Panc1 (cell line): ENCODE measurements around the gene MICAL2. TPM values are rescaled to one million over a fixed set of nuclear protein-coding genes. Genes with fewer than 3 reads are reported as not detected.
A peak's percentile ranks its signal among the peaks of the same experiment; 100 is the strongest.

Experiments
- ATAC-seq: fragments of 200-7000 bp; cut with Tn5 transposase; 2 replicates; pipeline ENCODE4 v1.9.1; 2020; ENCODE audit warnings: mild to moderate bottlenecking, moderate library complexity
- BruUV-seq: library from RNA; stranded (reverse); fragments of 400-500 nt; replicated peaks from 2 replicates; lab custom pipeline; 2021; lab: Mats Ljungman, UMichigan
- CTCF ChIA-PET: fragments of 300-600 bp; sonication (Branson Sonifier 250); formaldehyde crosslinking; loops from one replicate; lab custom pipeline; 2022; ENCODE audit warnings: antibody characterized with exemption; lab: Charles Lee
- POLR2A ChIA-PET: fragments of 300-600 bp; sonication (Branson Sonifier 250); formaldehyde crosslinking; loops from one replicate; lab custom pipeline; 2022; ENCODE audit warnings: antibody characterized with exemption; lab: Charles Lee
- DNase-seq: peaks from one replicate; pipeline ENCODE4 v3.0.0-alpha.2; 2010; ENCODE audit warnings: low read depth, low spot score
- H3K27ac ChIP-seq: 2 replicates; pipeline ENCODE4 v1.5.1; 2011; ENCODE audit warnings: mild to moderate bottlenecking, low read length, inconsistent platforms
- H3K27me3 ChIP-seq: fragments of 200-500 bp; sonication (Bioruptor generic); 2 replicates; pipeline ENCODE4 v1.6.0; 2014; ENCODE audit warnings: low read length, inconsistent platforms; ENCODE audit not compliant: control insufficient read depth, insufficient read depth
- H3K36me3 ChIP-seq: fragments of 200-500 bp; sonication (Bioruptor generic); 2 replicates; pipeline ENCODE4 v1.5.1; 2014; ENCODE audit warnings: inconsistent platforms, mild to moderate bottlenecking, low read length, moderate library complexity; ENCODE audit not compliant: control insufficient read depth, insufficient read depth
- H3K4me1 ChIP-seq: 2 replicates; pipeline ENCODE4 v1.5.1; 2011; ENCODE audit warnings: inconsistent platforms, mild to moderate bottlenecking, low read length, moderate library complexity; ENCODE audit not compliant: control insufficient read depth, insufficient read depth
- H3K4me3 ChIP-seq, 2 experiments: 2 replicates each; pipeline ENCODE4 v1.5.1; 2011 to 2012; ENCODE audit warnings: low read depth in 2 of 2, low read length in 2 of 2, mild to moderate bottlenecking in 2 of 2, inconsistent platforms in 1 of 2, moderate library complexity in 1 of 2
- H3K9me3 ChIP-seq: fragments of 200-500 bp; sonication (Bioruptor generic); 2 replicates; pipeline ENCODE4 v1.5.1; 2014; ENCODE audit warnings: low read depth, mild to moderate bottlenecking, inconsistent platforms, low read length, moderate library complexity; ENCODE audit not compliant: control insufficient read depth, insufficient read depth
- POLR2AphosphoS5 ChIP-seq: IDR thresholded peaks from 2 replicates; pipeline ENCODE4 v1.6.1; 2012; ENCODE audit warnings: mild to moderate bottlenecking, low read depth, low read length, moderate library complexity
- SIN3A ChIP-seq: IDR thresholded peaks from 2 replicates; pipeline ENCODE4 v1.6.1; 2012; ENCODE audit warnings: low read depth, mild to moderate bottlenecking, low read length, moderate library complexity, borderline replicate concordance; ENCODE audit not compliant: insufficient read depth
- TCF7L2 ChIP-seq: IDR thresholded peaks from 2 replicates; pipeline ENCODE4 v1.6.1; 2011; ENCODE audit warnings: mild to moderate bottlenecking, low read depth, low read length, inconsistent platforms
- in situ Hi-C: cut with HindIII; loops from 2 replicates; pipeline ENCODE4 v1.10.0; 2016; ENCODE audit warnings: low sequenced_read_pairs, low pct_unique_long_range_greater_than_20kb
- intact Hi-C: fragments of 100-400 bp; cut with micrococcal nuclease; formaldehyde crosslinking; loops from one replicate; pipeline ENCODE4 v1.10.0; 2022; ENCODE audit not compliant: unreplicated experiment
- total RNA-seq: library from RNA; stranded (reverse); gene quantifications from one replicate; pipeline ENCODE4 v1.2.1, GENCODE V29; 2021; ENCODE audit not compliant: unreplicated experiment
- TF ChIP-seq, protein P1 (sequence below): fragments of 450-650 bp; IDR thresholded peaks from 2 replicates; pipeline ENCODE4 v1.5.1; 2017; ENCODE audit warnings: mild to moderate bottlenecking
- TF ChIP-seq, protein P2 (sequence below), 2 experiments: IDR thresholded peaks; 2 replicates each; pipeline ENCODE4 v1.6.1; 2011 to 2012; ENCODE audit warnings: low read depth in 2 of 2, control low read depth in 1 of 2, low read length in 1 of 2, mild to moderate bottlenecking in 1 of 2, moderate library complexity in 1 of 2; ENCODE audit not compliant: insufficient read depth in 1 of 2

Gene MICAL2
- total RNA-seq, 1 experiment from 2014 or later = 199 TPM

DNA sequence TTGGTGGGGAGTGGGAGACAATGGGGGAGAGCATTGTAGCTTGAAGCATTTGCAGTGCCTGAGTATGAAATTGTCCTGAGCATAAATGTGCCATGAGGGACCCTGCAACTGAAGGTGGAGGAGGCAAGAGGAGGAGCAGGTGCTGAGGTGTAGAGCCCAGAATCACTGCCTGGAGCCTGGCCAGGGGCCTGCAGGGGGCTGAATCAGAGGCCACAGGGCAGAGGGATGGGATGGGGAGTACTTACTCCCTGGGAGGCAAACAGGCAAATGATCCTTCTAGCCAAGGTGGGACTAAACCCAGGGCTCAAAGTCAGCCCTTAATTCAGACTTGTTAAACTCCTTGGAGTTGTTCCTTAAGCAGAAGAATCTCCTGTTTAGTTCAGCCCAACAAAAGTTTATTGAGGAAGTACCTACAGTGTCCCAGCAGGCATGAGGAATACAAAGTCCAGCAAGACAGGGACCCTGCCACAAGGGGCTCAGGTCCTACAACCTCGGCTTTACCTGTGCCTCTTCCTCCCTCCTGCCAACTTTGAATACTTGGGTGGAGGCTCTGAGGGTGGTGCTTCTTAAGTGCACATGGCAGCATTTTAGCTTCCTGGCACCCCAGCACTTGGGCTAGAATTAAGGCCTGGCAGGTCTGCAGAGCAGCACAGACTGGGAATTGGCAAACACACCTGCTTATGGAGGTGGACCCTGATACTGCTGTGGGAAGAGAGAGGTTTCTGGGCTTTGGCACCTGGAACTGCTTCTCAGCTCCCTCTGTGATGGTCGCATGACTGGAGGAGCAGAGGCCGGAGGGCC, 20.0 kb downstream of the MICAL2 start:
- Histone ChIP-seq H3K27me3 (no peaks in the 10 kb centered on the region), H3K27ac (0 out of 2 replicates have a peak overlapping the region, but pooled peaks have one; percentile 26), H3K4me1 (peaks cover 33% of the 10 kb centered on the region), H3K36me3 (no peaks in the 10 kb centered on the region), H3K9me3 (no peaks in the 10 kb centered on the region), H3K4me3 (no peak overlapping the region)
- ATAC-seq (no peak), DNase-seq (no peak)
- in situ Hi-C loops = no loop called here
- ChIA-PET CTCF (no interaction called here), POLR2A (no interaction called here)
- intact Hi-C loops = no loop called here
- TF ChIP-seq TCF7L2 = no peak
- TF ChIP-seq, protein P1, sequence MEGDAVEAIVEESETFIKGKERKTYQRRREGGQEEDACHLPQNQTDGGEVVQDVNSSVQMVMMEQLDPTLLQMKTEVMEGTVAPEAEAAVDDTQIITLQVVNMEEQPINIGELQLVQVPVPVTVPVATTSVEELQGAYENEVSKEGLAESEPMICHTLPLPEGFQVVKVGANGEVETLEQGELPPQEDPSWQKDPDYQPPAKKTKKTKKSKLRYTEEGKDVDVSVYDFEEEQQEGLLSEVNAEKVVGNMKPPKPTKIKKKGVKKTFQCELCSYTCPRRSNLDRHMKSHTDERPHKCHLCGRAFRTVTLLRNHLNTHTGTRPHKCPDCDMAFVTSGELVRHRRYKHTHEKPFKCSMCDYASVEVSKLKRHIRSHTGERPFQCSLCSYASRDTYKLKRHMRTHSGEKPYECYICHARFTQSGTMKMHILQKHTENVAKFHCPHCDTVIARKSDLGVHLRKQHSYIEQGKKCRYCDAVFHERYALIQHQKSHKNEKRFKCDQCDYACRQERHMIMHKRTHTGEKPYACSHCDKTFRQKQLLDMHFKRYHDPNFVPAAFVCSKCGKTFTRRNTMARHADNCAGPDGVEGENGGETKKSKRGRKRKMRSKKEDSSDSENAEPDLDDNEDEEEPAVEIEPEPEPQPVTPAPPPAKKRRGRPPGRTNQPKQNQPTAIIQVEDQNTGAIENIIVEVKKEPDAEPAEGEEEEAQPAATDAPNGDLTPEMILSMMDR = no peak
- TF ChIP-seq SIN3A = no peak
- no peak for TF ChIP-seq POLR2AphosphoS5
- TF ChIP-seq, protein P2, sequence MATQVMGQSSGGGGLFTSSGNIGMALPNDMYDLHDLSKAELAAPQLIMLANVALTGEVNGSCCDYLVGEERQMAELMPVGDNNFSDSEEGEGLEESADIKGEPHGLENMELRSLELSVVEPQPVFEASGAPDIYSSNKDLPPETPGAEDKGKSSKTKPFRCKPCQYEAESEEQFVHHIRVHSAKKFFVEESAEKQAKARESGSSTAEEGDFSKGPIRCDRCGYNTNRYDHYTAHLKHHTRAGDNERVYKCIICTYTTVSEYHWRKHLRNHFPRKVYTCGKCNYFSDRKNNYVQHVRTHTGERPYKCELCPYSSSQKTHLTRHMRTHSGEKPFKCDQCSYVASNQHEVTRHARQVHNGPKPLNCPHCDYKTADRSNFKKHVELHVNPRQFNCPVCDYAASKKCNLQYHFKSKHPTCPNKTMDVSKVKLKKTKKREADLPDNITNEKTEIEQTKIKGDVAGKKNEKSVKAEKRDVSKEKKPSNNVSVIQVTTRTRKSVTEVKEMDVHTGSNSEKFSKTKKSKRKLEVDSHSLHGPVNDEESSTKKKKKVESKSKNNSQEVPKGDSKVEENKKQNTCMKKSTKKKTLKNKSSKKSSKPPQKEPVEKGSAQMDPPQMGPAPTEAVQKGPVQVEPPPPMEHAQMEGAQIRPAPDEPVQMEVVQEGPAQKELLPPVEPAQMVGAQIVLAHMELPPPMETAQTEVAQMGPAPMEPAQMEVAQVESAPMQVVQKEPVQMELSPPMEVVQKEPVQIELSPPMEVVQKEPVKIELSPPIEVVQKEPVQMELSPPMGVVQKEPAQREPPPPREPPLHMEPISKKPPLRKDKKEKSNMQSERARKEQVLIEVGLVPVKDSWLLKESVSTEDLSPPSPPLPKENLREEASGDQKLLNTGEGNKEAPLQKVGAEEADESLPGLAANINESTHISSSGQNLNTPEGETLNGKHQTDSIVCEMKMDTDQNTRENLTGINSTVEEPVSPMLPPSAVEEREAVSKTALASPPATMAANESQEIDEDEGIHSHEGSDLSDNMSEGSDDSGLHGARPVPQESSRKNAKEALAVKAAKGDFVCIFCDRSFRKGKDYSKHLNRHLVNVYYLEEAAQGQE (IDR thresholded peaks at IDR 0.05; ENCODE audit: insufficient read depth in 1 of 2, low read depth in 2 of 2, low read length in 1 of 2) = no peak
- BruUV-seq = no TSS peak

DNA sequence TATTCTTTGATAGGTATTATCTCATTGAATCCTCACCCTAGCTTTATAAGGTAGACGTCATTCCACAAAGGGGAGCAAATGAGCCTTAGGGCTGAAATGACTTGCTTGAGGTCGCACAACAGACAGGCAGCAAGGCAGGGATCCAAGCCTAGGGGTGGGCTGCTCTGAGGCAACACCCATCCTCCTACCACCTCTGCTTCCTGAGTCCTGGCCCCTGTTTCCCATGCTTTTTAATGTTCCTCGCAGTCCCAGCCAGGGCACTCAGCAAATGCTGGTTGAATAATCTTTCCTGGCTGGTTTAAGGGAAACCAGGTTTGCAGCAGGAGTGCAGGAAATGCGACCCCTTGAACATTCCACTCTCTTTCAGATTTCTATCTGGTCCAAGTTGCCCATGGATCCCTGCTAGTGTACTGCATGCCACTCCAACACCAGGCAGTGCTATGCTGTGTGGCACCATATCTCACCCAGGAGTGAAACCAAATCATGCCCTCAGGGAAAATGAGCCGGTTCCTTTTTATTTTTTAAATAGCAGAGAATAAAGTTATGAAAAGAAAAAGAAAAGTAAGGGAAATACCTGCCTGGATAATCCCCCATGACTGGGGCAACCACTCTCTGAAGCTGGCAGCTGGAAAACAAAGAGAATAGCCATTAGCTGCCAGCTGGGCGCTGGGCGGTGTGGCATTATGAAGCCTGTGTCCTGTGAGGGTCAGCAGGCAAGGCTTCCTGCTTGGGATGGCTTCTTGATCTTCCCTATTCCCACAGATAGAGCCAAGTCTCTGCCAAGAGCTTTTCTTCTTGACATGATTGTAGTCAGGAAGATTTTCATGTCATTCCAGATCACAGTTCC, 21.8 kb downstream of the MICAL2 start:
- CTCF ChIA-PET = no interaction called here

More for the DNA sequence above, 21.8 kb downstream of the MICAL2 start:
- no peaks in the 10 kb centered on the region for H3K9me3 ChIP-seq
- no peak for DNase-seq
- no peaks in the 10 kb centered on the region for H3K27me3 ChIP-seq
- POLR2A ChIA-PET = no interaction called here
- in situ Hi-C loops (no loop called here), intact Hi-C loops (no loop called here)
- TF ChIP-seq, protein P2 (IDR thresholded peaks at IDR 0.05; ENCODE audit: insufficient read depth in 1 of 2, low read depth in 2 of 2, low read length in 1 of 2) = no peak
- TF ChIP-seq POLR2AphosphoS5 = no peak
- no peak for TF ChIP-seq SIN3A
- TF ChIP-seq TCF7L2 = no peak
- TF ChIP-seq, protein P1 = no peak
- ATAC-seq = no peak
- H3K4me3 ChIP-seq = no peak overlapping the region
- peak overlapping the region; percentile 65; the same call in 1 of the 2 replicates for H3K27ac ChIP-seq
- BruUV-seq = no TSS peak
- H3K36me3 ChIP-seq = no peaks in the 10 kb centered on the region
- peaks cover 17% of the 10 kb centered on the region for H3K4me1 ChIP-seq
